Right ventricle myocardium inferior (tissue), 1 donor: ENCODE measurements around the gene HIRIP3. TPM values are rescaled to one million over a fixed set of nuclear protein-coding genes. Genes with fewer than 3 reads are reported as not detected.

Experiments used
- ATAC-seq: fragments of 200-7000 bp; cut with Tn5 transposase; one replicate; pipeline ENCODE4 v1.9.1; 2020; ENCODE audit warnings: mild to moderate bottlenecking, moderate library complexity
- DNase-seq: peaks from one replicate; pipeline ENCODE4 v3.0.0; 2021; ENCODE audit errors: missing footprints
- intact Hi-C: fragments of 100-400 bp; cut with DNase I; formaldehyde crosslinking; loops from one replicate; pipeline ENCODE4 v1.11.0; 2022
- total RNA-seq: library from RNA; stranded (reverse); fragmentation: NEBNext Ultra II Directional; extraction: Animal tissue kit (Norgen Biotek cat#: 25700); gene quantifications from one replicate; pipeline ENCODE4 v1.2.1, GENCODE V29; 2021
- donor health status: DM: no; HTN: yes; CAD: no; lungs with severe emphysema.

Gene HIRIP3
- total RNA-seq, 1 donor from 2014 or later = 20.2 TPM

- DNase-seq (no peak), ATAC-seq (no peak)
- intact Hi-C loops = no loop called here
Measured at GRCh38 chr16:29989111-29989858, 6.1 kb downstream of the HIRIP3 start.

- DNase-seq = peak; percentile 32
- intact Hi-C loops = no loop called here
Measured at GRCh38 chr16:29988346-29989075, 6.9 kb downstream of the HIRIP3 start.

GRCh38 chr16:29987371-29988085 lies 7.9 kb downstream of the HIRIP3 start:
- peak; percentile 41 for DNase-seq
- ATAC-seq = no peak
- intact Hi-C loops = no loop called here

More at GRCh38 chr16:29988346-29989075, 6.9 kb downstream of the HIRIP3 start:
- ATAC-seq = no peak

GRCh38 chr16:29986931-29987330 lies 8.5 kb downstream of the HIRIP3 start:
- ATAC-seq (no peak), DNase-seq (no peak)
- intact Hi-C loops = no loop called here

- intact Hi-C loops = no loop called here
- ATAC-seq (no peak), DNase-seq (no peak)
Measured at GRCh38 chr16:29986231-29986630, 9.2 kb downstream of the HIRIP3 start.

GRCh38 chr16:29985271-29985811 lies 10.1 kb downstream of the HIRIP3 start:
- peak; percentile 32 for DNase-seq
- no peak for ATAC-seq
- intact Hi-C loops = loop anchor here (1.0 kb wide), 1 partner anchor 11 kb away; no protein-coding TSS in a partner anchor

- intact Hi-C loops = loop anchor here (1.0 kb wide), 1 partner anchor 10 kb away; no protein-coding TSS in a partner anchor
- DNase-seq (no peak), ATAC-seq (no peak)
Measured at GRCh38 chr16:29984764-29985147, 10.7 kb downstream of the HIRIP3 start.

- intact Hi-C loops = no loop called here
- no peak for DNase-seq
- no peak for ATAC-seq
Measured at GRCh38 chr16:29984137-29984763, 11.2 kb downstream of the HIRIP3 start.

- intact Hi-C loops = no loop called here
- DNase-seq (no peak), ATAC-seq (no peak)
Measured at GRCh38 chr16:29983420-29984136, 11.8 kb downstream of the HIRIP3 start.

GRCh38 chr16:29982560-29983419 lies 12.6 kb downstream of the HIRIP3 start:
- DNase-seq = no peak
- intact Hi-C loops = no loop called here
- no peak for ATAC-seq

- DNase-seq (no peak), ATAC-seq (no peak)
- intact Hi-C loops = no loop called here
Measured at GRCh38 chr16:29978564-29979270, 16.7 kb downstream of the HIRIP3 start.

GRCh38 chr16:29978081-29978480 lies 17.3 kb downstream of the HIRIP3 start:
- ATAC-seq = no peak
- intact Hi-C loops = no loop called here
- no peak for DNase-seq

- no peak for DNase-seq
- intact Hi-C loops = loop anchor here (2.0 kb wide), 2 partner anchors 16 to 18 kb away; partner anchors contain the start of gene HIRIP3
- ATAC-seq = no peak
Measured at GRCh38 chr16:29977063-29977825, 18.2 kb downstream of the HIRIP3 start.

- DNase-seq (no peak), ATAC-seq (no peak)
- intact Hi-C loops = loop anchor here (2.0 kb wide), 2 partner anchors 15 to 19 kb away; partner anchors contain the start of gene HIRIP3
Measured at GRCh38 chr16:29975811-29976511, 19.5 kb downstream of the HIRIP3 start.

GRCh38 chr16:29975134-29975538 lies 20.3 kb downstream of the HIRIP3 start:
- intact Hi-C loops = no loop called here
- DNase-seq (no peak), ATAC-seq (no peak)
